HS-5 (cell line): ENCODE data around the gene FBXL19.

Source experiments
- DNase-seq: peaks from one replicate; pipeline ENCODE4 v3.0.0-alpha.2; 2012; ENCODE audit warnings: low read depth

The FBXL19 gene

GRCh38 chr16:30964574-30965226 lies 41.3 kb downstream of the FBXL19 start:
- no peak for DNase-seq

GRCh38 chr16:30965436-30965835 lies 42.1 kb downstream of the FBXL19 start:
- no peak for DNase-seq

- DNase-seq: no peak
These were observed 42.8 kb downstream of the FBXL19 start for GRCh38 chr16:30966033-30966619.

GRCh38 chr16:30967795-30968194 lies 44.4 kb downstream of the FBXL19 start:
- no peak for DNase-seq

DNA sequence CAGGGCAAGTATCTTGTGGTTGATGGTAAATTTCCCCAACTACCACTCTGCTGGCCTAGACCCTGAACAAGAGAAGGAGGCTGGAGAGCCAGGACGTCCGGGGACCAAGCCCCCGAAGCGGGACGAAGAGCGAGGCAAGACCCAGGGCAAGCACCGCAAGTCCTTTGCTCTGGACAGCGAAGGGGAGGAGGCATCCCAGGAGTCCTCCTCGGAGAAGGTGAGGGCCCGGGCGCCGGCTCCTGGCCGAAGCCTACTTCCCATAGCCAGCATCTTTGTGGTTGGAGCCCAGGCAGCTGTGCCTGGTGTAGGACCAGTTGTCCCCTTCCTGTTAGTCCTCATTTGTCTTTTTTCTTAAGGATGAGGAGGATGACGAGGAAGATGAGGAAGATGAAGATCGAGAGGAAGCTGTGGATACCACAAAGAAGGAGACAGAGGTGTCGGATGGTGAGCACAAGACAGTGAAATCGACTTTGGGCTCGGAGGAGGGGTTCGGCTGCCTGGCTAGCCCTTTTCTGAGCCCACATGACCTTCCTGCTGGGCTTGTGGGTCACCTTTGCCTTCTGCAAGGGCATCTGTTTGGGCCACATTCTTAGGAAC lies 46.0 kb downstream of the FBXL19 start:
- DNase-seq: no peak

DNA sequence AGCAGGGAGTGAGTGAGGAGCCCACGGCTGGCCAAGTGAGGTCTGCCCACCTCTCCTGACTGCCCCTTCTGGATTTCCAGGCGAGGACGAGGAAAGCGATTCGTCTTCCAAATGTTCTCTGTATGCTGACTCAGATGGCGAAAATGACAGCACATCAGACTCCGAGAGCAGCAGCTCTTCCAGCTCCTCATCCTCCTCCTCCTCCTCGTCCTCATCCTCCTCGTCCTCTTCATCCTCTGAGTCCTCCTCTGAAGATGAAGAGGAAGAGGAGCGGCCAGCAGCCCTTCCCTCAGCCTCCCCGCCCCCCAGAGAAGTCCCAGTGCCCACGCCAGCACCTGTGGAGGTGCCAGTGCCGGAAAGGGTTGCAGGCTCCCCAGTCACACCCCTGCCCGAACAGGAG lies 47.9 kb downstream of the FBXL19 start:
- no peak for DNase-seq

- no peak for DNase-seq
These were observed 49.5 kb downstream of the FBXL19 start for GRCh38 chr16:30972872-30973271.

GRCh38 chr16:30974348-30974747 lies 51.0 kb downstream of the FBXL19 start:
- DNase-seq: no peak

GRCh38 chr16:30976486-30976885 lies 53.1 kb downstream of the FBXL19 start:
- no peak for DNase-seq

- DNase-seq: no peak
These were observed 54.1 kb downstream of the FBXL19 start for GRCh38 chr16:30977502-30977901.

DNA sequence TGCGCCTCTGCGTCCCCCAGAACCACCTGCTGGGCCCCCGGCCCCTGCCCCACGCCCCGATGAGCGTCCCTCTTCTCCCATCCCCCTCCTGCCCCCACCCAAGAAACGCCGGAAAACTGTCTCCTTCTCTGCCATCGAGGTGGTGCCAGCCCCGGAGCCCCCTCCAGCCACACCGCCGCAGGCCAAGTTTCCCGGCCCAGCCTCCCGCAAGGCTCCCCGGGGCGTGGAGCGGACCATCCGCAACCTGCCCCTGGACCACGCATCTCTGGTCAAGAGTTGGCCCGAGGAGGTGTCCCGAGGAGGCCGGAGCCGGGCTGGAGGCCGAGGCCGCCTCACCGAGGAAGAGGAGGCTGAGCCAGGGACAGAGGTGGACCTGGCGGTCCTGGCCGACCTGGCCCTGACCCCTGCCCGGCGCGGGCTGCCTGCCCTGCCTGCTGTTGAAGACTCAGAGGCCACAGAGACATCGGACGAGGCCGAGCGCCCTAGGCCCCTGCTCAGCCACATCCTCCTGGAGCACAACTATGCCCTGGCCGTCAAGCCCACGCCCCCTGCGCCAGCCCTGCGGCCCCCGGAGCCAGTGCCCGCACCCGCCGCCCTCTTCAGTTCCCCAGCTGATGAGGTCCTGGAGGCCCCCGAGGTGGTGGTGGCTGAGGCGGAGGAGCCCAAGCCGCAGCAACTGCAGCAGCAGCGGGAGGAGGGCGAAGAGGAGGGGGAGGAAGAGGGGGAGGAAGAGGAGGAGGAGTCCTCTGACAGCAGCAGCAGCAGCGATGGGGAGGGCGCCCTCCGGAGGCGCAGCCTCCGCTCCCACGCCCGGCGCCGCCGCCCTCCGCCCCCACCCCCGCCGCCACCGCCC lies 56.0 kb downstream of the FBXL19 start:
- DNase-seq: no peak

- DNase-seq: no peak
These were observed 56.6 kb downstream of the FBXL19 start for GRCh38 chr16:30980023-30980371.

- no peak for DNase-seq
These were observed 57.1 kb downstream of the FBXL19 start for GRCh38 chr16:30980434-30980833.

GRCh38 chr16:30980959-30981358 lies 57.6 kb downstream of the FBXL19 start:
- no peak for DNase-seq

DNA sequence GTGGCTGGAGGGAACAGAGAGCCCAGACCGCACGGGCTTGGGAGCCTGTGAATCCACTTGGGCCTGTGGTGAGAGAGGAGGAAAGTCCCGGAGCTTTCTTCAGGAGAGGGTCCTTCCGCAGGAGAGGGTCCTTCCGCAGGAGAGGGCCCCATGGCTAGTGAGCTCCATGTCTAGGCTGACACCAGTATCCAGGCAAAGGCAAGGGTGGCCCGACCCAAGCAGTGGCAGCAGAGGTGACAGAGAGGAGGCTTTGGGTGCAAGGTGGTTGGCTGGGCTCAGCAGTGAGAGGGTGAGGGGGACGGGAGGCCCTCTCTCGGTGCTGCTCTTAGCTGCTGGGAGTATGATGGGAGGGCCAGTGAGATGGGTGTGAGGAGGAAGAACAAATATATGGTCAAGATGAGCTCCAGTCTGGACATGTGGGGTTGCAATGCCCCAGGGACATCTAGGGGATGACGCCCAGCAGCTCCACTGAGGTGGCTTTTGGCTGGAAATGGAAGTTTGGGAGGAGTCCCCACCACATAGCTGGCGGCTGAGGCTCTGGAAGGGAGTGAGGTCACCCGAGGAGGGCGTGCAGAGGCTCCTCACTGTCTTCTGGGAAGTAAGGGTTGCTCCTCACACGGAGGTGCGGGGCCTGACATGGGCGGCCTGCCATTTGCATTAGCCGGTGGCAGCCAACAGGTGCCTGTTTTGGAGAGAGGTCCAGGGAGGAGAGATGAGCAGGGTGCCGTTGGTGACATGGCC lies 59.3 kb downstream of the FBXL19 start:
- no peak for DNase-seq

GRCh38 chr16:30983289-30983889 lies 60.0 kb downstream of the FBXL19 start:
- no peak for DNase-seq

DNA sequence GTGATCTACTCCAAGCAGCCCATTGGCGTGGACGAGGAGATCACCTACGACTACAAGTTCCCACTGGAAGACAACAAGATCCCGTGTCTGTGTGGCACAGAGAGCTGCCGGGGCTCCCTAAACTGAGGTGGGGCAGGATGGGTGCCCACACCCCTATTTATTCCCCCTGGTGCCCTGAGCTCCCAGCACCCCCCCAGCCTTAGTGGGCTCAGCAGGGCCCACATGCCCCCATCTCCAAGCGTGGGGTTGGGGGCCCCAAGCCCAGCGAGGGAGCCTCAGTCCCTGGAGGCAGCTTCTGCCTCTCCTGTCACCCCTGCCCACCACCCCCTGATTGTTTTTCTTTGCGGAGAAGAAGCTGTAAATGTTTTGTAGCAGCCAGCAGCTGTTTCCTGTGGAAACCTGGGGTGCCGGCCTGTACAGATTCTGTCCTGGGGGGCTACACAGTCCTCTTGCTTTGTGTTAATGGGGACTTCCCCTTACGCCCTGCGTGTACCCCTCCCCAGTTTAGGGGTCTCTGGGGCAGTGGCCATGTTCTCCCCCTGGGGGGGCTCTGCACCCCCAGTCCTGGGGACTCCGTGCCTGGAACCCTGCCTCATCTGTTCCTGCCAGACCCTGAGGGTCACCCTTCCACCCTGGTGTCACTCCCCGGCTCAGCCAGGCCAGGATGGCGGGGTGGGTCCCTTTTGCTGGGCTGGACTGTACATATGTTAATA lies 60.7 kb downstream of the FBXL19 start:
- DNase-seq: no peak

DNA sequence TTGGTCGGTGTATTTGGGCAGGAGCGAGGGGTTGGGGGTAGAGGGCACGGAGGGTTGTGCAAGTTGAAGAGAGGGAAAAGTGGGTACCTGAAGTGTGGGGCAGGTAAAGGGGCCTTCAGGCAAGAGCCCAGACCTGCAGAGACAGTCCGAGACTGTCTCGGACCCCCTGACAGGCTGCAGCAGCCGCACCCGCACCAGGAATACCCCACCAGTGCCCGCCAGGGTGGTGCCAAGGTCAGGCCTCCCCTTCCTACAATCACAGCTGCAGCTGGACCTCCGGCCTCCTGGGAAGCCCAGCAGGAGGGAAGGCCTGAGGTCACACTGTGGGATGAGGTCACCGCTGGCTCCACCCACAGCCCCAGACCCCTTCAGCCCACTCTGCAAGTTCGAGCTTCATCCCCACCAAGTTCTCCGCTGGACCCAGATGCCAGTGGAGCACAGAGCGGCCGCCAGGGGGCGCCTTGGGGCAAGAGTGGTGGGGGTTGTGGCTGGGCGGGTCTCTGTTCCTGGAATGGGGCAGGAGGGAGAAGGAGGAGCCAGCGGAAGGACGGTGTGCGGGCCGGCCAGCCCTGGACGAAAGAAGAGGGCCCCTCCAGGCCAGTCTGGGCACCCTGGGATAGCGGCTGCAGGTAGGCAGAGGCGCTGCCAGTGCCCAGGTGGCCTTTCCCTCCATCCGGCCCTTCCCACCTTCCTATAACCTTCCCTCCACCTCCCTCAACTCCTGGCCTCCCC lies 61.5 kb downstream of the FBXL19 start, which contains the start of gene HSD3B7:
HSD3B7 (plus strand) TSS at position 539 of the 732 bp plus-strand sequence. CDS start 452 bp downstream, outside the sequence.
- no peak for DNase-seq

GRCh38 chr16:30985401-30986128 lies 62.2 kb downstream of the FBXL19 start:
- DNase-seq: no peak
